HL-60/S4 treated with phorbol 12-myristate 13-acetate at 8.2 ng/mL for 4 days and 3 days (cell line): ENCODE results near the gene TEX28.
"Not testable (repeated sequence)": the region's sequence is repeated elsewhere in the genome, so short reads cannot be mapped to it uniquely, and the experiment has no call there.

Experiments used
- in situ Hi-C: fragments of 300-500 bp; cut with MboI; formaldehyde crosslinking; loops from 2 replicates; pipeline ENCODE4 v1.15.0; 2022; ENCODE audit warnings: low sequenced_read_pairs

Gene TEX28

DNA sequence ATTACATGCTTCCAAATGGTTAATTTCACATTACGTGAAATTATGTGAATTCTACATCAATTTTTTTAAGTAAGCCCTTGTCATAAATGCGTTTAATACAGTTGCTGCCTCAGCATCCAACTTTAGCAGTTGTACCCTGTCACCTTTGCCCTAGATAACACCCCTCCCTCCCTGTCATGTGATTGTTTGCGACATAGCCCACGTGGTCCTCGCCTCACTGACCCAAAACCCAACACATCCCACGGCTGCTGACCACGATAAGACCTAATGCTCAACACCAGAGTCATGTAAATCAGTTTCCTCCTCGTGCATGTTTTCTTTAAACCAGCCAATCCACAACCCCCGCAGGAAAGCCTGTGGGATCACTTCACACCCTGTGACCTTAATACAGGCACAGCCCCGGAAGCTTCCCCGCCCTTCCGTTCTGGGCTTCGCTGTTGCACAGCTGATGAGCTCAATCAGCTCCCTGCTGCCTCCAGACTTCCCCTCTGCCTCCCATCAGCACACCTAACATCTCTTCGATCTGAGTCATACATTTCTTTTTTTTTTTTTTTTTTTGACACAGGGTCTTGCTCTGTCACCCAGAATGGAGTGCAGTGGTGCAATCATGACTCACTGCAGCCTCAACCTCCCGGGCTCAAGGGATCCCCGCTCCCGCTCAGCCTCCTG, 47.4 kb downstream of the TEX28 start:
- in situ Hi-C loops = not testable (repeated sequence)

DNA sequence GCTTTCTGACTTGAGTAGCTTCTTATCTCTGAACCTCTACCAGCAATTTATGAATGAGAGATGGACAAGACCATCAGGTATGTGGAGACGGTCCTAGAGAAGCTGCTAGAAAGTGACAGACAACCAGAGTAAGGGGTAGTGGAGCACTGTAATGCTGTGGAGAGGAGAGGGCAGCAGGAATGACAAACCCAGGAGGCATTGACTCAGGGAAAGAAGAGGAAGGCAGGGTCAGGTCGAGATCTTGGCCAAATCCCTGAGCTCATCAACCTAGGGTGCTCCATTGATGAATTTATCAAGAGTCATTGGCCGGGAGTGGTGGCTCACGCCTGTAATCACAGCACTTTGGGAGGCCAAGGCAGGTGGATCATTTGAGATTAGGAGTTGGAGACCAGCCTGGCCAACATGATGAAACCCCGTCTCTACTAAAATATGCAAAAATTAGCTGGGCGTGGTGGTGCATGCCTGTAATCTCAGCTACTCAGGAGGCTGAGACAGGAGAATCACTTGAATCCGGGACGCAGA, 54.9 kb downstream of the TEX28 start:
- in situ Hi-C loops = not testable (repeated sequence)

DNA sequence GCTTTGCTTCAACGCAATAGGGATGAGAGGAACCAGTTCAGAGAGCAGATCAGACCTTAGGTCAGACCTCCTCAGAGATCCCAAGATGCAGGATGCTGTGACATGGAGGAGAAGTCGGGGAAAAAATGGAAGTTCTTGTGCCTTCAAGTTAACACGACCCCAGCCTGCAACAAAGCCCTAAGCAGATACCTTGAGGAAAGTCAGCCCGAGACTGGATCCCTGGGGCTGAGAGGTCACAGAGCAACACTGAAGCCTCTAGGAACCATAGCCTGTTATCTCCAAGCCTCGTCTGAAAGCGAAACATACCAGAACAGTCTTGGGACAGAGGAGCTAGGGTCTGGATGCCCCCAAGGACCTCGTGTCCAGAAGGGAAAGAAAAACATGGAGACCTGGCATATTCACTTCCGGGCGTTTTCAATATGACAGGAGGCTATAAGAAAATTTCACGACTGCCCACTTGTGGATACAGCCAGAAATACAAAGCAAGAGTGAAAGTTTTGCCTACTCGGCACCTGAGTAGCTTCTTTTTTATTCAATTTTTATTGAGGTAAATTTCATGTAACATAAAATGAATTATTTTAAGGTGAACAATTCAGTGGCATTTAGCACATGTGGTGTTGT, 55.9 kb downstream of the TEX28 start:
- in situ Hi-C loops = not testable (repeated sequence)

DNA sequence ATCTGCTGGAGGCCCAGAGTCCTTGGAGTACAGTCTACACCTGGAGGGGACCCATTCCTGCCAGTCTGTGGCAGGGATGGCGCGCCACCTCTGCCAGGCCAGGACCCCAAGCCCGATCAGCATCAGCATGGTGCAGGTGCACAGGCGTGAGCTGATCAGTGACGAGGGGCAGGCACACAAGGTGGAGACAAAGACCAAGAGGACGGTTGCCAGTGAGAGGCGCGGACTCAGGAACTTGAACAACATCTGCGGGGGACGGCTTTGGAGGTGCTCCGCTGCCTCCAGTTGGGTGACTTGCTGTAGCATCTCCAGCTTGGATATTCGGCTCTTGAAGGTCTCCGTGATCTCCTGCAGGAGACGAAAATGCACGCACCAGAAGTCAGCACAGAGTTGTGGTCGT, 61.3 kb downstream of the TEX28 start:
- in situ Hi-C loops = not testable (repeated sequence)

DNA sequence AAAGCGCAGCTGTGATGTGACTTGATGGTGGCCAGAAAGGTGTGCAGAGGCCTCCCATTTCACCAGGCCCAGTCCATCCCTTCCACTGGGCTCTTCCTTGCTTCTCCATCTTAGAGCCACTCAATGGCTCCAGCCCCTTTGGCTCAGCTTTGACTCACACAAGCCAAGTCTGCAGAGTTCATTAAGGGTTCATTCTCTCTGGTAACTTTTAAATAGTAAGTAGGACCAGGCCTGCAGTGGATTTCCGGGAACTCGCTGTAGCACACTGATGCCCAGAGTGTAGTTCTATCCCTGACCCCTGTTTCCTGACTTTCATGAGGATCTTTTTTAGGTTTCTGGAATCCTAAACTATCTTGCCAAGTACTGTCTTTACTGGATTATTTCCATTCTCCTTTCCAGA, 63.5 kb downstream of the TEX28 start:
- in situ Hi-C loops = not testable (repeated sequence)

DNA sequence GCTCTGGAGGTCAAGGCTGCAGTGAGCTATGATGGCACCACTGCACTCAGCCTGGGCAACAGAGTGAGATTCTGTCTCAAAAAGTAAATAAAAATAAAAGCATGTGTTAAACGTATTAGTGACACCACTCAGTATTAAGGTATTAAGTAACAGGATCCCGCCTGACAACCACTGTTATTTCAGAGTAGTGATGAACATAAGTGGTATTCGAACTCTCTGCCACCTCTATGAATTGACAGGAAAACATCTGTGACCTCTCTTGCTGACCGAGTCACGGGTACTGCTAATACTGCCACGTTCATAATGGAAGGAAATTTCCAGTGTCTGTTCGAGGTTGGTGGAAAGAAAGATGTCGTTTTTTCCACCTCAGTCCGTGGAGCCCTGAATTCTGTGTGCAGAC, 68.2 kb downstream of the TEX28 start:
- in situ Hi-C loops = not testable (repeated sequence)

DNA sequence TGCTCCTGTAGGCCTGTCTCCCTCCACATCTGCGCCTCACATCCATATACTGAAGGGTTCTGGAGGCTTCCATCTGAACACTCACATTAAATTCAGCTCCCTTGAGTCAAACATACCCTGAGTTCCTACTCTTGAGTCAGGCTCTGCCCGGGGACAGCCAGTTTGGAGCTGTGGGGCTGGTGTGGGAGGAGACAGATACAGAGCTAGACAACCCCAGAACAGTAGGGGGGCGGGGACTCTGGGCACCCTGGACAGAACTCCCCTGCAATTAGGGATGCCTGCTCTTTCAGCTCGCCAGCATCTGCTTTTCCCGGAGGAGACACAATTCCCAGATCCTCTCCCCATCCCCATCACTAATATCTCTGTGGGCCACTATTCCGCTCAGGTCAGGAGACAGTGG, 69.6 kb downstream of the TEX28 start:
- in situ Hi-C loops = not testable (repeated sequence)
